Ishikawa (cell line): ENCODE results near the gene NCEH1.

Experiments
- CEBPB ChIP-seq: IDR thresholded peaks from 2 replicates; pipeline ENCODE4 v1.6.1; 2012
- CREB1 ChIP-seq: IDR thresholded peaks from 2 replicates; pipeline ENCODE4 v1.6.1; 2012; ENCODE audit warnings: low read depth
- EGR1 ChIP-seq: IDR thresholded peaks from 2 replicates; pipeline ENCODE4 v1.6.1; 2012
- EP300 ChIP-seq: IDR thresholded peaks from 2 replicates; pipeline ENCODE4 v1.6.1; 2012; ENCODE audit warnings: borderline replicate concordance
- FOXM1 ChIP-seq: IDR thresholded peaks from 2 replicates; pipeline ENCODE4 v1.6.1; 2012; ENCODE audit warnings: low read depth, borderline replicate concordance
- NFIC ChIP-seq: IDR thresholded peaks from 2 replicates; pipeline ENCODE4 v1.6.1; 2012
- RAD21 ChIP-seq: IDR thresholded peaks from 2 replicates; pipeline ENCODE4 v1.6.1; 2012; ENCODE audit warnings: low read depth
- TAF1 ChIP-seq: IDR thresholded peaks from 2 replicates; pipeline ENCODE4 v1.6.1; 2012; ENCODE audit warnings: low read depth, mild to moderate bottlenecking
- TCF12 ChIP-seq: IDR thresholded peaks from 2 replicates; pipeline ENCODE4 v1.6.1; 2012; ENCODE audit warnings: low read depth
- TEAD4 ChIP-seq: IDR thresholded peaks from 2 replicates; pipeline ENCODE4 v1.6.1; 2012
- YY1 ChIP-seq: IDR thresholded peaks from 2 replicates; pipeline ENCODE4 v1.6.1; 2012; ENCODE audit warnings: low read depth
- ZBTB7A ChIP-seq: IDR thresholded peaks from 2 replicates; pipeline ENCODE4 v1.6.1; 2012; ENCODE audit warnings: low read depth
- TF ChIP-seq, protein P1 (sequence below): IDR thresholded peaks from 2 replicates; pipeline ENCODE4 v1.6.1; 2012; ENCODE audit warnings: low read depth, mild to moderate bottlenecking
- TF ChIP-seq, protein P2 (sequence below): IDR thresholded peaks from 2 replicates; pipeline ENCODE4 v1.6.1; 2012
- TF ChIP-seq, protein P3 (sequence below): IDR thresholded peaks from 2 replicates; pipeline ENCODE4 v1.6.1; 2012

Gene NCEH1

DNA sequence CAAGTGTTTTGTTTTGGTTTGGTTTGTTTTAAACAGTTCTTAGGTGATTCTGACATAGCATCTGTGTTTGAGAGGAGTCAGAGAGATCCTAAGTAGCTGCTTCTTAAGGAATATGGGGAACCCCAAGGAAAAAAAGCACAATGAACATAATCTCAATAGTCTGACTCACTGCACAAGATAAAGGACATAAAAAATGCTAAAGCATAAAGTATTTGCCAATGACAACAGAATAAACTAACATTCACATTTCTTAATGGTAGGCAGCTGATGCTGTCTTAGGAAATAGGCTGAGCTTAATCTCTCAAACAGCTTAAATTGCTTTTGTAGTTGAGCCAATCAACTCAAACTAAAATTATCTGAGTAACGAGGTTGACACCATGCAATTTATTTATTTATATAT is 2.9 kb downstream of the NCEH1 start:
- no peak for TF ChIP-seq CREB1
- TF ChIP-seq, protein P1, sequence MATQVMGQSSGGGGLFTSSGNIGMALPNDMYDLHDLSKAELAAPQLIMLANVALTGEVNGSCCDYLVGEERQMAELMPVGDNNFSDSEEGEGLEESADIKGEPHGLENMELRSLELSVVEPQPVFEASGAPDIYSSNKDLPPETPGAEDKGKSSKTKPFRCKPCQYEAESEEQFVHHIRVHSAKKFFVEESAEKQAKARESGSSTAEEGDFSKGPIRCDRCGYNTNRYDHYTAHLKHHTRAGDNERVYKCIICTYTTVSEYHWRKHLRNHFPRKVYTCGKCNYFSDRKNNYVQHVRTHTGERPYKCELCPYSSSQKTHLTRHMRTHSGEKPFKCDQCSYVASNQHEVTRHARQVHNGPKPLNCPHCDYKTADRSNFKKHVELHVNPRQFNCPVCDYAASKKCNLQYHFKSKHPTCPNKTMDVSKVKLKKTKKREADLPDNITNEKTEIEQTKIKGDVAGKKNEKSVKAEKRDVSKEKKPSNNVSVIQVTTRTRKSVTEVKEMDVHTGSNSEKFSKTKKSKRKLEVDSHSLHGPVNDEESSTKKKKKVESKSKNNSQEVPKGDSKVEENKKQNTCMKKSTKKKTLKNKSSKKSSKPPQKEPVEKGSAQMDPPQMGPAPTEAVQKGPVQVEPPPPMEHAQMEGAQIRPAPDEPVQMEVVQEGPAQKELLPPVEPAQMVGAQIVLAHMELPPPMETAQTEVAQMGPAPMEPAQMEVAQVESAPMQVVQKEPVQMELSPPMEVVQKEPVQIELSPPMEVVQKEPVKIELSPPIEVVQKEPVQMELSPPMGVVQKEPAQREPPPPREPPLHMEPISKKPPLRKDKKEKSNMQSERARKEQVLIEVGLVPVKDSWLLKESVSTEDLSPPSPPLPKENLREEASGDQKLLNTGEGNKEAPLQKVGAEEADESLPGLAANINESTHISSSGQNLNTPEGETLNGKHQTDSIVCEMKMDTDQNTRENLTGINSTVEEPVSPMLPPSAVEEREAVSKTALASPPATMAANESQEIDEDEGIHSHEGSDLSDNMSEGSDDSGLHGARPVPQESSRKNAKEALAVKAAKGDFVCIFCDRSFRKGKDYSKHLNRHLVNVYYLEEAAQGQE: no peak
- TF ChIP-seq FOXM1: no peak
- TF ChIP-seq TEAD4: no peak
- TF ChIP-seq EGR1: no peak
- TF ChIP-seq EP300: no peak
- no peak for TF ChIP-seq YY1
- no peak for TF ChIP-seq TAF1
- no peak for TF ChIP-seq RAD21
- TF ChIP-seq, protein P2, sequence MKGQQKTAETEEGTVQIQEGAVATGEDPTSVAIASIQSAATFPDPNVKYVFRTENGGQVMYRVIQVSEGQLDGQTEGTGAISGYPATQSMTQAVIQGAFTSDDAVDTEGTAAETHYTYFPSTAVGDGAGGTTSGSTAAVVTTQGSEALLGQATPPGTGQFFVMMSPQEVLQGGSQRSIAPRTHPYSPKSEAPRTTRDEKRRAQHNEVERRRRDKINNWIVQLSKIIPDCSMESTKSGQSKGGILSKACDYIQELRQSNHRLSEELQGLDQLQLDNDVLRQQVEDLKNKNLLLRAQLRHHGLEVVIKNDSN: no peak
- TF ChIP-seq, protein P3, sequence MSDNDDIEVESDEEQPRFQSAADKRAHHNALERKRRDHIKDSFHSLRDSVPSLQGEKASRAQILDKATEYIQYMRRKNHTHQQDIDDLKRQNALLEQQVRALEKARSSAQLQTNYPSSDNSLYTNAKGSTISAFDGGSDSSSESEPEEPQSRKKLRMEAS: no peak
- no peak for TF ChIP-seq CEBPB
- no peak for TF ChIP-seq NFIC
- no peak for TF ChIP-seq TCF12
- TF ChIP-seq ZBTB7A: no peak

DNA sequence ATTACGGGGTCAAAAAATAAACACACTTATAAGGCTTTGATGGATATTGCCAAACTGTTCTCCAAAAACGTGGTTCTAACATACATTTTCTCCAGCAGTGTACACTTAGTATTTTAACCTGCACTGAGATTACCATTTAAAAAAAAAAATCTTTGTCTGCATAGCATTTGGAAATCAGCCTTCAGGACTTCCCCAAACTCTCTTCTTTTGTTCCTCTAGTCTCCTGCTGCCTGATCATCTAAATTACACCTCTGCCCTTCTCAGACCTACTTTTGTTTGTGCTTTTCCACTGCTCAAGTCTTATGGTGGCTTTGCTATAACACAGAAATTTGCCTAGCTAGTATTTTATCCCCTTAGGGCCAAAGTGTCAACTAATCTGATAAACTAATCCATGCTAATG is 3.8 kb downstream of the NCEH1 start:
- no peak for TF ChIP-seq TEAD4
- TF ChIP-seq, protein P3: no peak
- TF ChIP-seq RAD21: no peak
- TF ChIP-seq, protein P2: no peak
- no peak for TF ChIP-seq ZBTB7A
- TF ChIP-seq, protein P1: no peak
- no peak for TF ChIP-seq TAF1
- no peak for TF ChIP-seq YY1
- TF ChIP-seq CEBPB: no peak
- no peak for TF ChIP-seq CREB1
- no peak for TF ChIP-seq FOXM1
- TF ChIP-seq TCF12: no peak

DNA sequence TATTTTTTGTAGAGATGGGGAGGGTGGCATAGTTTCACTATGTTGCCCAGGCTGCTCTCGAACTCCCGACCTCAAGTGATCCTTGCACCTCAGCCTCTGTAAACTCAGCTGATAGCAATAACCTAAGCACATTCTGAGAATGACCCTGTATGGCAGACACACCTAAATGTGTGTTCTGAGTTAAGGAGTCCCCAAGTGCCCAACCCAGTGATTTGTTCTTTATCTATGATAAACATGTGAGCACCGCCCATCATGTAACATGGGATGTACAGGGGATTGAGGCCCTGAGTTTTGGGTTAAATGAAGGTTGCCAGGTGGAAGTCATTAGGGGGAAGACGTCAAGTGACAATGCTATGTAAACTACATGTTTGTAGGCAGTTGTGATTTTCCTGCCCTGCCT is 5.7 kb downstream of the NCEH1 start:
- TF ChIP-seq TCF12 (no peak), FOXM1 (no peak), CEBPB (no peak), YY1 (no peak), EP300 (no peak), RAD21 (no peak), TAF1 (no peak)
- TF ChIP-seq, protein P3: no peak
- TF ChIP-seq, protein P1: no peak
- TF ChIP-seq, protein P2: no peak

DNA sequence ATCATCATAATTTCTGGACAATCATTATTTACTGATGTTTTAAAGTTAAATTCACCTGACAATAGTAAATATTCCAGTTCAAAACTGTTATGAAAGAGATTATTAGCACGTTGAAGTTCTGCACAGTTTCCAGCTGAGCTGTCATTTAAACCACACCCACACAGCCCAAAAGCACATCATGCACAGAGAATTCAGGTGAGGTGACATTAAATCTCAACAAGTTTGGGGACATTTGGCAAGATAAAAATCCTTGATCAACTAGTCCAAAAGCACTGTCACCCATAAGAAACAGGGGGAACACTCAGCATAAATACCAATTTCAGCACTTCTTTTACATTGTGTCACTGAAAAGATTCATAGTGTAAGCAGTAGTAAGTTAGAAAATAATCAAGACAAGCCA is 6.9 kb downstream of the NCEH1 start:
- TF ChIP-seq CREB1 (no peak), CEBPB (no peak), TCF12 (no peak), RAD21 (no peak), EP300 (no peak), NFIC (no peak), FOXM1 (no peak), EGR1 (no peak), ZBTB7A (no peak), YY1 (no peak), TAF1 (no peak), TEAD4 (no peak)
- TF ChIP-seq, protein P3: no peak
- TF ChIP-seq, protein P2: no peak
- TF ChIP-seq, protein P1: no peak
